ENCODE measurements around the gene FGD3.
"Not testable (repeated sequence)": the region's sequence is repeated elsewhere in the genome, so short reads cannot be mapped to it uniquely, and the experiment has no call there.

Gene FGD3

DNA sequence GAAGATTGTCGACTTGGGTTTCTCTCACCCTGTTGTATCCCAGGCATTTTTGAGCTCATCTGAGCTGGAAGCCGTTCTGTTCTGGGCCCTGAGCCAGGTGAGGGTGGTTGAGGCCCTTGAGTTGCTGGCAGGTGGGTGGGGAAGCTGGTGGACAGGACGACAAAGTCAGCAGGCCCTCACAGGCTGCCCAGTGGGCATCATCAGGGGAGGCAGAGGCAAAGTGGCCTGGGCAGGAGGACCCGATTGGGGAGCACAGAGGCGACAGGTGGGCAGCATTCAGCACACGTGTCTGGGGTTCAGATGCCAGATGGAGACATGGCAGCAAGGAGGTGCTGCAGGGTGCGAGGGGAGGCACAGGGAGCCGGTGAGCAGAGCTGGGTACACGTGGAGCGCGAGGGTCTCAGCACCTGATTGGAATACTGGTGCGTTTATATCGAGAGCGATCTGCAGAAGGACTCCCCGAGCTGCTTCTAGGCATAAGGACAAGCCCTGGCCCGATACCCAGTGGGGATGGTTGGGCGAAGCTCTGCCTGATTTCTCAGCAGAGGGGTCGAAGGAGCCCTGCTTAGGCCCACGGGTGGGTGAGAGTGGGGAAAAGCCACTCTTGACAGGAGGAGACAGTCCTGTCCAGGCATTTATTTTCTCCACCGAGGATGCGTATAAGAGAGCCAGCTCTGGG is 62.2 kb downstream of the FGD3 start:
- DNase-seq (ENCODE audit: low read depth in 2 of 2) = no peak

DNA sequence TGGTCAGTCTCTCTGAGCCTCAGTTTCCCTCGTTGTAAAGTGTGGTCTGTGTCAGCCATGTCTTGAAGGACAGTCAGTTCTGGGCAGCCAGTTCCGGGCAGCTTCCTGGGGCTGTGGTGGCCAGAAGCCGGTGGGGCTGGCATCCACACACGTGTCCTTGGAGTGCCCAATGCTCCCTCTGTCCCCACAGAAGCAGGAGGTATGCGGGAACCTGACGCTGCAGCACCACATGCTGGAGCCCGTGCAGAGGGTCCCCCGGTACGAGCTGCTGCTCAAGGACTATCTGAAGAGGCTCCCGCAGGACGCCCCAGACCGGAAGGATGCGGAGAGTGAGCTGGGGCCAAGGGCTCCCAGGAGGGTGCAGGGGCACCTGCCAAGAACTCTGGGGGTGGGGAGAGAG is 62.7 kb downstream of the FGD3 start:
- no peak for DNase-seq (ENCODE audit: low read depth in 2 of 2)

- DNase-seq (ENCODE audit: low read depth in 2 of 2) = no peak
Measured at GRCh38 chr9:93010704-93011103, 63.4 kb downstream of the FGD3 start.

- no peak for DNase-seq (ENCODE audit: low read depth in 2 of 2)
Measured at GRCh38 chr9:93011114-93011513, 63.8 kb downstream of the FGD3 start.

DNA sequence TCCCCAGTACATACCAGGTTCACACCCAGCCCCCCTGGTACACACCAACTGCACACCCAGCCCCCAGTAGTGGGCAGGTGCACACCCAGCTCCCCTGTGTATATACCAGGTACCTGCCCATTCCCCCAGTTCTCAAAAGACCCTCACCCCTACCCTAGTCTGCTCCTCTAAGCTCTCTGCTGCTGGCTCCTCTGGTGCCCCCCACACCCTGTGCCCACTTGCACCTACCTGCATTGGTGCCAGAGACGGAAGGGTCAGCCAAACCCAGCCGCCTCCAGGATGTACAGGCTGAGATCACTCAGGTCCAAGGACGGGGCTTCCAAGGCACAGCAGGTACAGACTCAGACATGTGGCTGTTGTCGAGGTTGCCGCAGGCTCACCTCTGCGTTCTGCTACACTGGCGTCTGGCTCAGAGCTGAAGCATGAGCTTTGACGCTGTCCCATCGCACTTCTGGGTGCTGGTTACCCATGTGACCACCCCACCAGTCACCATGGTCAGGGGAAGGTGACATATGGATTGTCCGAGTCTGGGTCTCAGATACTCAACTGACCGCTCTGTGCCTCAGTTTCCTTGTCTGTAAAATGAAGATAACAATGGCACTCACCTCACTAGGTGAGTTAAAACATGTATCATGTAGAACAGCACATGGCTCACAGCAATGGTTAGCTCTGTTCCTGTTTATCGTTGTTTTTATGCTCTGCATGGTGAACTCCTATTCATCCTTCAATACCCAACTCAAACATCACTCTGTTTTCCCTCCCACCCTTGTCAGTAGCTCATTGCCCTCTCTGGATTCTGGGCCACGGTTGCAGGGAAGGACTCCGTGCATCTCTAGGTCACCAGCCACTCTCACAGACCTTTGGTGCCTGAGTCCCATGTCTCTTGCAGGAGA is 65.9 kb downstream of the FGD3 start:
- no peak for DNase-seq (ENCODE audit: low read depth in 2 of 2)

- DNase-seq (ENCODE audit: low read depth in 2 of 2) = no peak
Measured at GRCh38 chr9:93013856-93014582, 66.7 kb downstream of the FGD3 start.

DNA sequence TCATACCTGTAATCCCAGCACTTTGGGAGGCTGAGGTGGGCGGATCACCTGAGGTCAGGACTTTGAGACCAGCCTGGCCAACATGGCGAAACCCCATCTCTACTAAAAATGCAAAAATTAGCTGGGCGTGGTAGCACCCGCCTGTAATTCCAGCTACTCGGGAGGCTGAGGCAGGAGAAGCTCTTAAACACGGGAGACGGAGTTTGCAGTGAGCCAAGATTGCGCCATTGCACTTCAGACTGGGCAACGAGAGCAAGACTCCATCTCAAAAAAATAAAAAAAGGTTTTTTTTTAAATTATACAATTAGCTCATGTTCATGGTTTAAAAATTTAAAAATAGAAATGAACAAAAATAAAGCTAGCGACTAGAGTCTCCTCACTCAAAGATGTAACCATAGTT is 67.9 kb downstream of the FGD3 start:
- DNase-seq (ENCODE audit: low read depth in 2 of 2) = not testable (repeated sequence)

- no peak for DNase-seq (ENCODE audit: low read depth in 2 of 2)
Measured at GRCh38 chr9:93017621-93018020, 70.3 kb downstream of the FGD3 start.

DNA sequence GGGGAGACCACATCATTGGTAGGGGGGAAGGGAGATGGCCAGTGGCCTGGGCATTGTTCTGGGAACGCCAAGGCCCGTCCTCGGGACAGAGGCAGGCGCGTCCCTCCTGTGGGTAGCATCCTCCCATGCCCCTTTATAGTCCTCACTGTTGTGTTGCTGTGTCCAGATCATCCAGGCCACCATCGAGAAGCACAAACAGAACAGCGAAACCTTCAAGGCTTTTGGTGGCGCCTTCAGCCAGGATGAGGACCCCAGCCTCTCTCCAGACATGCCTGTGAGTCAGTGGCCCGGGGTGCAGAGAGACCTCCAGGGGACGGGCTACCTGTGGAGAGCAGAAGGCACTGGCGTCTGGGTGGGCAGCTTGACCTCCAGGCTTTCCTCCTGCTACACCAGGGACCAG is 72.8 kb downstream of the FGD3 start:
- DNase-seq (ENCODE audit: low read depth in 2 of 2) = no peak

DNA sequence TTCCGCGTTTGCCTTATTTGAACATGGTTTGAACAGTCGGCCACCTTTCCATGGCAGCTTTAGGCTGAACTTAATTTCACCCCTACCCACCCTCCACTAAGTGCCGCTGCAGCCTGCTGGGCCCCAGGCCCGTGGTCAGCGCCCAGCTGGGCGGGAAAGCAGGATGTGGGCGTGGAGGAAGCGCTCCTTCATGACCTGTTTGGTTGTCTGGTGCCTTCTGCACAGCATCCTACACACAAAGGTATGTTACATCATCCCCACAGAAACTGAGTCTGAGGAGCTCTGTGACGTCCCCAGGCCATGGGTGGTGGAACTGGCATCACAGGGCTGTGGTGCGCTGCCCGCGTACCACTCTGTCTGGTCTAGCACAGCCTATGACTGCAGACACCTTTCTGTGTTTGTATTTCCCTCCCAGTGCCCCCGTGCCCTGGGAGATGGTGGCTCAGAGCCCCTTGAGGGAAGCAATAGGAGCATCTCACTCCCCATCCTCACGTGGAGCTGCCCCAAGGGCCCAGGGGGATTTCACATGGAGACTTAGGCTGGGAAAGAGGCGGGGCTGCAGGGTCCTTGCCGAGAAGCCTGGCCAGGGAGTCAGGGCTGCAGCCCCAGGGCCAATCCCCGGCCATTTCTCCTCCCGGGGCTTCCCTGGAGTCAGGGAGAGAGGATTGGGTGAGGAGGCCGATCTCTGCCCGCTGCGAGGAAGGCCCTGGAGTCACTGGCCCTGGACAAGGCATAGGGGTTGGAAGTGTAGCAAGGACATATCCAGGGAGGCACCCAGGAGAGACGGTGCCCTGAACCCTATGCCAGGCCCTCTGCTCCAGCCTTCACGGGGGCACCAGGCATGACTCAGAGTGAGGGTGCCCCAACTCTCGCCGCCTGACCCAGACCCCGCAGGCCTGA is 73.7 kb downstream of the FGD3 start:
- no peak for DNase-seq (ENCODE audit: low read depth in 2 of 2)

- DNase-seq (ENCODE audit: low read depth in 2 of 2) = no peak
Measured at GRCh38 chr9:93022066-93022465, 74.7 kb downstream of the FGD3 start.

DNA sequence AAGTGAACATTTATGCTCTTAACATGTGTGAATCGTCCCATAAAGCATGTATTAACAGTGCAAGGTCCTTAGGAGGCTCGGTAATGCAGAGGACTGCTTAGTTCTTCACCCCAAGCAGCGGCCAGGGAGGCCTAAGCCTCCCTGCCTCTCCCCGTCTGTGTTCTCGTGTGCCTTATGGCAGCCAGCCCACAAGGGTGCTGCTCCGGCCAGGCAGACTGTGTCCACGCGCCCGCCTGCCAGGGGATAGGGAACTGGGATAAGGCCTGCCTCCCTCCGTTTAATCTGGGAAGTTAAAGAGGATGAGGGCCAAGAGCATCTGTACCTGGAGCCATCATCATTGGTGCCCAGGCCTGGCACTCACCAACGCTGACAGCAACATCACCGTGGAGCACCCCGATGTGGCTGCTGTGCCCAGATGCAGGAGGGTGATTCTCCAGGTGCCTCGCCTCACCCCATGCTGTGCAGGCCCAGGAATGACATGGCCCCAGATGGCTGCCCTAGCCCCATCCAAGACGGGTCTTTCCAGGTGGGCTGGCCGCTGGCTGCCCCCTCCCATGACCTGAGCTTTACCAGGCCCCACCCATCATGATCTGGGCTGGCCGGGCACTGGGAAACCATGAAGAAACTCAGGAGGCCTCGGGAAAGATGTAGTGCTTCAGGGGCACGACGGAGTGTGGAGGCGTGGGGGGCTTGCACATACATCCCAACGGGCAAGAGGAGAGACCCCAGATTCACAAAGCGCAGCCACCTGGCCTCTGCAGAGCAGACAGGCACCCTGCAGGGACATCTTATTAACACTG is 75.6 kb downstream of the FGD3 start:
- no peak for DNase-seq (ENCODE audit: low read depth in 2 of 2)

GRCh38 chr9:93023521-93023815 is 76.1 kb downstream of the FGD3 start:
- DNase-seq (ENCODE audit: low read depth in 2 of 2) = no peak

DNA sequence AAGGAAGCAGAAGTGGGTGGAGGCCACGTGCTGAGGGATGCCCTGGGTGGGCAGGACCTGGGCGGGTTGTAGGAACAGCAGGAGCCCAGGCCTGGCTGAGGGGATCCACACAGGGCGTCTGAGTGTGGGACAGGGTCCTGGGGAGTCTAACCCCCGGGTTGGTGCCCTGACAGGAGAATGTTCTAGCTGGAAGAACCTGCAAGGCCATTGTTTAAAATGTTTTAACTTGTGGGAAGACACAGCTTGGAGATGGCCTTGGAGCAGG is 77.3 kb downstream of the FGD3 start:
- DNase-seq (ENCODE audit: low read depth in 2 of 2) = no peak

- no peak for DNase-seq (ENCODE audit: low read depth in 2 of 2)
Measured at GRCh38 chr9:93024986-93025630, 77.8 kb downstream of the FGD3 start.

DNA sequence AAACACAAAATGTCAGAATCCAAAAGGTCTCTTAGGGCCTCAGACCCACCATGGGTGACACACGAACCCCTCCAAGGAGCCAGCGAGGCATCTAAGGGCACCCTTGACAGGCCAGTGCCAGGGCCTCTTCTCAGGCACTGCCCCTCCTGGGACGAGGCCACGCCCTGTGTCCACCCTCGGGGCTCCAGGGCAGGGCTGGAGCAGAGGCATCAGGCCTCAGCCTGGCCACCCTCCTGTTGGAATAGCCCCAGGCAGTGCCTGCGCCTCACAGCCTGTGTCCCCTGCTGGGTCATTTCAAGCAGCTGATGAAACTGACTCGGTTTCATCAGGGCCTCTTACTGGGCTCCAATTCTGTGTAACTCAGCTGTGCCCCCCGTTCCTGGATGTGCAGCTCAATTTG is 78.4 kb downstream of the FGD3 start:
- no peak for DNase-seq (ENCODE audit: low read depth in 2 of 2)

GRCh38 chr9:93026640-93027039 is 79.3 kb downstream of the FGD3 start:
- DNase-seq (ENCODE audit: low read depth in 2 of 2) = no peak

- no peak for DNase-seq (ENCODE audit: low read depth in 2 of 2)
Measured at GRCh38 chr9:93027750-93028149, 80.4 kb downstream of the FGD3 start.

- peak in 1 of 2 donors; percentile 22 for DNase-seq (ENCODE audit: low read depth in 2 of 2)
Measured at GRCh38 chr9:93028448-93029006, 81.2 kb downstream of the FGD3 start.
